Prostate gland (tissue), 2 donors: ENCODE data around the gene SPATC1L. TPM values are rescaled to one million over a fixed set of nuclear protein-coding genes. Genes with fewer than 3 reads are reported as not detected.
"Not testable (repeated sequence)": the region's sequence is repeated elsewhere in the genome, so short reads cannot be mapped to it uniquely, and the experiment has no call there.

Experiments used
- DNase-seq: peaks from one replicate; pipeline ENCODE4 v3.0.0-alpha.2; 2019; ENCODE audit warnings: low spot score
- H3K27ac ChIP-seq, 2 donors: fragments of 200-600 bp; sonication (generic); 2 replicates each; pipeline ENCODE4 v1.5.1; 2017 to 2019
- H3K27me3 ChIP-seq: fragments of 200-600 bp; sonication (generic); replicated peaks from 2 replicates; pipeline ENCODE4 v1.5.1; 2019; ENCODE audit not compliant: insufficient read depth
- H3K36me3 ChIP-seq, 2 donors: fragments of 200-600 bp; sonication (generic); 1 replicate in 1 of 2; 2 replicates in 1 of 2; pipeline versions ENCODE4 v1.5.1 to v1.8.1; 2017 to 2019
- H3K4me1 ChIP-seq: fragments of 200-600 bp; sonication (generic); replicated peaks from 2 replicates; pipeline ENCODE4 v1.5.1; 2019
- H3K4me3 ChIP-seq, 2 donors: fragments of 200-600 bp; sonication (generic); 2 replicates each; pipeline ENCODE4 v1.5.1; 2017 to 2019
- H3K9me3 ChIP-seq: fragments of 200-600 bp; sonication (generic); 2 replicates; pipeline ENCODE4 v1.5.1; 2017
- POLR2A ChIP-seq: fragments of 450-650 bp; IDR thresholded peaks from one replicate; pipeline ENCODE4 v1.6.1; 2016; ENCODE audit warnings: antibody characterized with exemption, mild to moderate bottlenecking
- POLR2AphosphoS5 ChIP-seq: sonication (generic); formaldehyde crosslinking; IDR thresholded peaks from one replicate; pipeline ENCODE4 v1.6.1; 2017; ENCODE audit warnings: antibody characterized with exemption
- WGBS: methylation state at CpG from one replicate; pipeline ENCODE4 v1.1.5; 2018; 5-methylcytosine and 5-hydroxymethylcytosine counted together
- intact Hi-C: fragments of 100-400 bp; cut with DNase I; formaldehyde crosslinking; loops from one replicate; pipeline ENCODE4 v1.14.2; 2022
- total RNA-seq, 2 donors: library from RNA; depleted of rRNA; stranded (reverse); fragments of >200 nt; gene quantifications; one replicate each; pipeline ENCODE4 v1.1.0, GENCODE V29; 2016
- TF ChIP-seq, protein P1 (sequence below), 4 experiments: fragments of 200-600 bp in 2 of 4; fragments of 450-650 bp in 2 of 4; sonication (generic) in 2 of 4; IDR thresholded peaks; 1 replicate in 3 of 4; 2 replicates in 1 of 4; pipeline ENCODE4 v1.5.1; 2016 to 2019; ENCODE audit warnings: antibody characterized with exemption in 4 of 4, mild to moderate bottlenecking in 2 of 4, moderate library complexity in 2 of 4

SPATC1L gene
- total RNA-seq, 2 donors from 2014 or later, result 42.0 to 79.4 TPM

DNA sequence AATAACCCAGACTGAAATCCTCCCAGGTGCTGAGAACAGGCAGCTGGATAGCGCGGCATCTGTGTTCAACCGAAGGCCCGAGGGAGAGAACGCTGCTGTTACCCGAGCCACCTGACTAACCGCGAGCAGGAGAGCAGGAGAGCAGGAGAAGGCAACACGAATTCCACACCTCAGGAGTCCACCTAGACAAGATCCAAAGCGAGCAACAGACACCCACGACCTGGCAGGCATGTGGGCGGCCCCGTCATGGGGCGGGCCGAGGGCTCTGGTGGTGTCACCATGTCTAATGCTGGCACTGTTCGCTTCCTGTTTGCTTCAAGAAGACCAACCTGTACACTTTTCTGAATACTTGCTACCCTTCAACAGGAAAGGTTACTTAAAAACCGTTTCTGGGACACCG lies 20.9 kb upstream of the SPATC1L start:
- whole genome bisulfite sequencing, result 84% methylated on average over 18 of the region's 18 CpGs
- H3K9me3 ChIP-seq, result no peaks in the 10 kb centered on the region
- H3K4me3 ChIP-seq, result no peak overlapping the region
- TF ChIP-seq, protein P1, sequence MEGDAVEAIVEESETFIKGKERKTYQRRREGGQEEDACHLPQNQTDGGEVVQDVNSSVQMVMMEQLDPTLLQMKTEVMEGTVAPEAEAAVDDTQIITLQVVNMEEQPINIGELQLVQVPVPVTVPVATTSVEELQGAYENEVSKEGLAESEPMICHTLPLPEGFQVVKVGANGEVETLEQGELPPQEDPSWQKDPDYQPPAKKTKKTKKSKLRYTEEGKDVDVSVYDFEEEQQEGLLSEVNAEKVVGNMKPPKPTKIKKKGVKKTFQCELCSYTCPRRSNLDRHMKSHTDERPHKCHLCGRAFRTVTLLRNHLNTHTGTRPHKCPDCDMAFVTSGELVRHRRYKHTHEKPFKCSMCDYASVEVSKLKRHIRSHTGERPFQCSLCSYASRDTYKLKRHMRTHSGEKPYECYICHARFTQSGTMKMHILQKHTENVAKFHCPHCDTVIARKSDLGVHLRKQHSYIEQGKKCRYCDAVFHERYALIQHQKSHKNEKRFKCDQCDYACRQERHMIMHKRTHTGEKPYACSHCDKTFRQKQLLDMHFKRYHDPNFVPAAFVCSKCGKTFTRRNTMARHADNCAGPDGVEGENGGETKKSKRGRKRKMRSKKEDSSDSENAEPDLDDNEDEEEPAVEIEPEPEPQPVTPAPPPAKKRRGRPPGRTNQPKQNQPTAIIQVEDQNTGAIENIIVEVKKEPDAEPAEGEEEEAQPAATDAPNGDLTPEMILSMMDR (IDR thresholded peaks at IDR 0.05), result no peak
- TF ChIP-seq POLR2A (no peak), POLR2AphosphoS5 (no peak)
- intact Hi-C loops, result no loop called here
- H3K27ac ChIP-seq, result no peak overlapping the region
- no peaks in the 10 kb centered on the region for H3K4me1 ChIP-seq
- no peaks in the 10 kb centered on the region for H3K27me3 ChIP-seq
- H3K36me3 ChIP-seq, result peaks cover 0 to 11% of the 10 kb centered on the region in 2 donors
- DNase-seq, result no peak

DNA sequence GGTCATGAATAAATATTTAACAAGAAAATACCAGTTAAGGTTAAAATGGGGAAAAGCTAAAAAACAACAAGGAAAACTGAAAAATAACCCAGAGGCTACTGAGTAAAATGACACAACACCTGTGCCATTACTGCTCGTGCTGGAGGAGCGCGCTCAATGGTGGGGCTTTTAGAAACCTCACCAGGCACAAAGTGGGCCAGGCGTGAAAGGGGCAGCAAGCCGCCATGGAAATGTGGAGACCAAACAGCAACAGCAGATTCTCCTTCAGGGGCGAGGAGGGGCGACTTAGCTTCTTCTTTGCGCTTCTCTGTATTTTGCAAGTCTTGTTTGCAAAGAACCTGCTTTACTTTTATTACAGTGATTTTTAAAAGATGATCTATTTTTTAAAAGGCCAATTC lies 18.9 kb upstream of the SPATC1L start:
- DNase-seq, result no peak
- TF ChIP-seq POLR2A (no peak), POLR2AphosphoS5 (no peak)
- TF ChIP-seq, protein P1 (IDR thresholded peaks at IDR 0.05), result no peak
- H3K4me3 ChIP-seq, result no peak overlapping the region
- WGBS, result 94% methylated on average over 8 of the region's 8 CpGs
- H3K36me3 ChIP-seq, result peaks cover 0 to 11% of the 10 kb centered on the region in 2 donors
- H3K27me3 ChIP-seq, result no peaks in the 10 kb centered on the region
- intact Hi-C loops, result no loop called here
- H3K9me3 ChIP-seq, result no peaks in the 10 kb centered on the region
- H3K27ac ChIP-seq, result no peak overlapping the region
- no peaks in the 10 kb centered on the region for H3K4me1 ChIP-seq

DNA sequence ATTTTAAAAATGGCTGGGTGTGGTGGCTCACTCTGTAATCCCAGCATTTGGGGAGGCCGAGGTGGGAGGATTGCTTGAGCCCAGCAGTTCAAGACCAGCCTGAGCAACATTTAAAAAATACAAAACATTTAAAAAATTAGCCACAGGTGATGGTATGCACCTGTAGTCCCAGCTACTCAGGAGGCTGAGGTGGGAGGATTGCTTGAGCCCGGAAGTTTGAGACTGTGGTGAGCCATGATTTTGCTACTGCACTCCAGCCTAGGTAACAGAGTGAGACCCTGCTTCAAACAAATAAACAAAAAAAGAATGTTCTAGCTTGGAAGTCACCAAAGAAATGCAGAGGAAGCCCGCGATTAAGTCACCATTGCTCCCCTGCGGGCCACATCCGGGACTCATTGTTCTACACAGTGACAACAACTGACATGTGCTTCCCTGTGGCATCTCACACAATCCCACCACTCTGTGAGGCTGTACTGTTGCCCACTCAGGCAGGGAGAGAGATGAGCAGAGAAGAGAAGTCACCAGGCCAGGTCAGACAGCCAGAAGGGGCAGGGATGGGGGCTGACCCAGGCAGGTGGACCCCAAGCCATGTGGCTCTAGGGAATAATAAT lies 18.4 kb upstream of the SPATC1L start:
- no peak for DNase-seq
- Histone ChIP-seq H3K36me3 (peaks cover 0 to 11% of the 10 kb centered on the region in 2 donors), H3K4me3 (no peak overlapping the region), H3K4me1 (no peaks in the 10 kb centered on the region), H3K27ac (no peak overlapping the region), H3K27me3 (no peaks in the 10 kb centered on the region), H3K9me3 (no peaks in the 10 kb centered on the region)
- TF ChIP-seq, protein P1 (IDR thresholded peaks at IDR 0.05), result no peak
- TF ChIP-seq POLR2AphosphoS5, result no peak
- no peak for TF ChIP-seq POLR2A
- 90% methylated on average over 6 of the region's 6 CpGs for WGBS
- intact Hi-C loops, result no loop called here

DNA sequence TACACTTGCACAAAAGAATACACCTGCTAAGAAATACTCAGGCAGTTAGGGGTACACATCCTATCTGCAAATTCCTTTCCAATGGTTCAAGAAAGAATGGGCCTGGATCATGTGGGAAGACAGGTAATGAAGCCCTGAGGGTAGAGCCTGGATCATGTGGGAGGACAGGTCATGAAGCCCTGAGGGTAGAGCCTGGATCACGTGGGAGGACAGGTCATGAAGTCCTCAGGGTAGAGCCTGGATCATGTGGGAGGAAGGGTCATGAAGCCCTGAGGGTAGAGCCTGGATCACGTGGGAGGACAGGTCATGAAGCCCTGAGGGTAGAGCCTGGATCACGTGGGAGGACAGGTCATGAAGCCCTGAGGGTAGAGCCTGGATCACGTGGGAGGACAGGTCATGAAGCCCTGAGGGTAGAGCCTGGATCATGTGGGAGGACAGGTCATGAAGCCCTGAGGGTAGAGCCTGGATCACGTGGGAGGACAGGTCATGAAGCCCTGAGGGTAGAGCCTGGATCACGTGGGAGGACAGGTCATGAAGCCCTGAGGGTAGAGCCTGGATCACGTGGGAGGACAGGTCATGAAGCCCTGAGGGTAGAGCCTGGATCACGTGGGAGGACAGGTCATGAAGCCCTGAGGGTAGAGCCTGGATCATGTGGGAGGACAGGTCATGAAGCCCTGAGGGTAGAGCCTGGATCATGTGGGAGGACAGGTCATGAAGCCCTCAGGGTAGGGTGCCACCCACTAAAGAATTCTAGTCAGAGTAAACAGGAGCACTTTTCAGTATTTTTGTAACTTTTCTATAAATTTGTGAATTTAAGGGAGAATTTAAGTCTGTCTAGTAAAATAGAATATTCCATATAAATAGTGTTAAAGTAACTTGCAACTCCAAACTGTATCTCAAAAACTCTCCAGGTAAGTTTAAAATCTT lies 16.9 kb upstream of the SPATC1L start:
- H3K36me3 ChIP-seq, DNase-seq, H3K4me3 ChIP-seq, H3K27me3 ChIP-seq, intact Hi-C loops, H3K9me3 ChIP-seq, H3K27ac ChIP-seq, H3K4me1 ChIP-seq: not testable (repeated sequence)
- 77% methylated on average over 4 of the region's 8 CpGs for WGBS

DNA sequence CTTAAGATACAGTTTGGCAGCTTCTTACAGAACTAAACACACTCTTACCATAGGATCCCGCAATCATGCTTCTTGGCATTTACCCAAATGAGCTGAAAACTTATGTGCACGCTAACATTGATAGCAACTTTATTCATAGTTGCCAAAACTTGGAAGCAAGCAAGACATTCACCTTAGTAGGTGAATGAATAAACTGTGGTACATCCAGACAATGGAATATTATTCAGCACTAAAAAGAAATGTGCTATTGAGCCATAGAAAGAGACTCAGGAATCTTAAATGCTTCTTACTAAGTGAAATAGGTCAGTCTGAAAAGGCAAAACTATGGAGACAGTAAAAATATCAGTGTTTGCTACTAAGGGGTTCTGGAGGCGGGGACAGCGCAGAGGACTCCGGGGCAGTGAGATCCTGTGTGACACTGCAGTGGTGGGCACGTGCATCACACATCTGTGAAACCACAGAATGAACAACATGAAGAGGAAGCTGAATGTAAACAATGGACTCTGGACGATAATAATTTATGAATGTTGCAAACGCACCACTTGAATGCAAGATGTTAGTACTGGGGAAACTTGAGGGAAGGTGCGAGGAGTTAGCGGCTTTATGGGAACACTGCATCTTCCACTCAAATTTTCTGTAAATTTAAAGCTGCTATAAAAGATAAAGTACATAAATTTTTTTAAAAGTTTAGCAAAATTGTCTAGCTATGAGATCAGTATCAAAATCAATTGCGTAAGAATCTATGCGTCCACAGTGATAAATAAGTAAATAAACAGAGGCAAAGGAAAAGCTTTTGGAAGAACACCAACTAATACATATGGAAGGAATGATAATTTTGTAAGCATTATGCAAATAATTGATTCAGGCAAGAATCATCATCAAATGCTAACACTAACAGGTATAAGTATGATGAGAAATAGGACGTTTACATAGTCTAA lies 15.4 kb upstream of the SPATC1L start:
- Histone ChIP-seq H3K4me1 (no peaks in the 10 kb centered on the region), H3K4me3 (no peak overlapping the region), H3K36me3 (peaks cover 4 to 9% of the 10 kb centered on the region in 2 donors), H3K27ac (no peak overlapping the region), H3K27me3 (no peaks in the 10 kb centered on the region), H3K9me3 (no peaks in the 10 kb centered on the region)
- intact Hi-C loops, result no loop called here
- 79% methylated on average over 13 of the region's 13 CpGs for WGBS
- no peak for DNase-seq
- TF ChIP-seq, protein P1 (IDR thresholded peaks at IDR 0.05), result no peak
- TF ChIP-seq POLR2AphosphoS5 (no peak), POLR2A (no peak)
